CD4-positive, alpha-beta T cell (primary cell): ENCODE measurements around the gene CEACAM16. TPM values are rescaled to one million over a fixed set of nuclear protein-coding genes. Genes with fewer than 3 reads are reported as not detected.

ENCODE experiments used
- ATAC-seq: fragments of 200-7000 bp; cut with Tn5 transposase; one replicate; pipeline ENCODE4 v1.10.0; 2022; ENCODE audit warnings: mild to moderate bottlenecking; ENCODE audit not compliant: poor library complexity
- CTCF ChIA-PET: fragments of 350-600 bp; sonication (Branson Sonifier 250); formaldehyde crosslinking; loops from one replicate; lab custom pipeline; 2021; ENCODE audit warnings: antibody characterized with exemption, inconsistent platforms; lab: Charles Lee
- POLR2A ChIA-PET: fragments of 350-600 bp; sonication (Branson Sonifier 250); formaldehyde crosslinking; loops from one replicate; lab custom pipeline; 2021; ENCODE audit warnings: antibody characterized with exemption, inconsistent platforms; lab: Charles Lee
- DNase-seq, 14 experiments: peaks; one replicate each; pipeline ENCODE4 v3.0.0-alpha.2; 2013 to 2020; ENCODE audit warnings: mixed read lengths in 2 of 14
- H3K27ac ChIP-seq, 2 donors: one replicate each; pipeline versions ENCODE4 v1.5.1 to v1.7.0; 2013; ENCODE audit warnings: low read length in 2 of 2, low read depth in 1 of 2, mild to moderate bottlenecking in 1 of 2
- H3K27me3 ChIP-seq, 2 experiments: 1 replicate in 1 of 2; 2 replicates in 1 of 2; pipeline versions ENCODE4 v1.6.1 to v1.7.0; 2013; ENCODE audit warnings: low read length in 2 of 2, control low read depth in 1 of 2, mild to moderate bottlenecking in 1 of 2, moderate library complexity in 1 of 2; ENCODE audit not compliant: insufficient read depth in 2 of 2, control insufficient read depth in 1 of 2
- H3K36me3 ChIP-seq: one replicate; pipeline ENCODE4 v1.6.1; 2013; ENCODE audit warnings: low read length, control low read depth; ENCODE audit not compliant: insufficient read depth
- H3K4me1 ChIP-seq: one replicate; pipeline ENCODE4 v1.6.1; 2013; ENCODE audit warnings: low read length, control low read depth; ENCODE audit not compliant: insufficient read depth
- H3K4me3 ChIP-seq: one replicate; pipeline ENCODE4 v1.5.1; 2013; ENCODE audit warnings: mild to moderate bottlenecking, low read length, moderate library complexity
- H3K9me3 ChIP-seq, 2 experiments: 1 replicate in 1 of 2; 2 replicates in 1 of 2; pipeline versions ENCODE4 v1.6.1 to v1.7.0; 2013; ENCODE audit warnings: low read length in 2 of 2, mild to moderate bottlenecking in 2 of 2, control low read depth in 1 of 2, moderate library complexity in 1 of 2; ENCODE audit not compliant: control insufficient read depth in 1 of 2, insufficient read depth in 1 of 2
- H3K27ac Mint-ChIP-seq: one replicate; pipeline ENCODE4 v1.8.0; 2020; ENCODE audit warnings: mixed read lengths
- H3K27me3 Mint-ChIP-seq: one replicate; pipeline ENCODE4 v1.8.0; 2021; ENCODE audit warnings: mixed read lengths
- H3K36me3 Mint-ChIP-seq: one replicate; pipeline ENCODE4 v1.8.0; 2021; ENCODE audit warnings: low read depth, mixed read lengths
- H3K4me1 Mint-ChIP-seq: one replicate; pipeline ENCODE4 v1.8.0; 2021; ENCODE audit warnings: low read depth, mixed read lengths
- H3K4me3 Mint-ChIP-seq: one replicate; pipeline ENCODE4 v1.8.0; 2020; ENCODE audit warnings: mild to moderate bottlenecking, mixed read lengths
- H3K9me3 Mint-ChIP-seq: one replicate; pipeline ENCODE4 v1.8.0; 2020; ENCODE audit warnings: mixed read lengths
- intact Hi-C, 2 experiments: fragments of 100-400 bp; cut with DNase I in 1 of 2; cut with micrococcal nuclease in 1 of 2; formaldehyde crosslinking; loops; one replicate each; pipeline versions ENCODE4 v1.15.1 to v1.9.0; 2023 to 2025; cut with DNase I, micrococcal nuclease
- total RNA-seq, 174 experiments: library from RNA in 2 of 174; stranded (reverse) in 2 of 174; gene quantifications; one replicate each; pipeline ENCODE4 v1.2.3 and lab custom pipeline; 2021 to 2026
- TF ChIP-seq, protein P1 (sequence below): fragments of 200-600 bp; IDR thresholded peaks from one replicate; pipeline ENCODE4 v1.8.0; 2022; ENCODE audit warnings: antibody characterized with exemption, mild to moderate bottlenecking

The CEACAM16 gene
- total RNA-seq, 2 experiments from 2014 or later = not detected

DNA sequence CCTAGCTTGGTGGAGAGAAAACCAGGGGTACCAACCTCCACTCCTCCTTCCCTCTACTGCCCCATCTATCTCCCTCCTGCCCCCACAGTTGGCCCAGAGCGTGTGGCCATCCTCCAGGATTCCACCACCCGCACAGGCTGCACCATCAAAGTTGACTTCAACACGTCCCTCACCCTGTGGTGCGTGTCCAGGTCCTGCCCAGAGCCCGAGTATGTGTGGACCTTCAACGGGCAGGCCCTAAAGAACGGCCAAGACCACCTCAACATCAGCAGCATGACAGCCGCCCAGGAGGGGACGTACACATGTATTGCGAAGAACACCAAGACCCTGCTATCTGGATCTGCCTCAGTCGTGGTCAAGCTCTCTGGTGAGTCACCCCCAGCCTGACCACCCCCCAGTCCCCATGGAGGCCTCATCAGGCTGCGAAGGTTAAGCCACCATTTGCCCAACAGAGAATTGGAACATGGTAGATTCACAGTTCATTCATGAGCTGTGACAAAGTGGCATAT, 6.6 kb downstream of the CEACAM16 start:
- no peaks in the 10 kb centered on the region for H3K9me3 ChIP-seq
- H3K27ac ChIP-seq = no peak overlapping the region
- no peaks in the 10 kb centered on the region for H3K36me3 ChIP-seq
- Mint-ChIP-seq H3K27ac (no peak overlapping the region), H3K27me3 (no peaks in the 10 kb centered on the region), H3K36me3 (no peaks in the 10 kb centered on the region), H3K4me3 (no peak overlapping the region), H3K4me1 (no peaks in the 10 kb centered on the region), H3K9me3 (no peaks in the 10 kb centered on the region)
- no peak overlapping the region for H3K4me3 ChIP-seq
- ATAC-seq (no peak), DNase-seq (no peak)
- H3K4me1 ChIP-seq = no peaks in the 10 kb centered on the region
- POLR2A ChIA-PET = no interaction called here
- TF ChIP-seq, protein P1, sequence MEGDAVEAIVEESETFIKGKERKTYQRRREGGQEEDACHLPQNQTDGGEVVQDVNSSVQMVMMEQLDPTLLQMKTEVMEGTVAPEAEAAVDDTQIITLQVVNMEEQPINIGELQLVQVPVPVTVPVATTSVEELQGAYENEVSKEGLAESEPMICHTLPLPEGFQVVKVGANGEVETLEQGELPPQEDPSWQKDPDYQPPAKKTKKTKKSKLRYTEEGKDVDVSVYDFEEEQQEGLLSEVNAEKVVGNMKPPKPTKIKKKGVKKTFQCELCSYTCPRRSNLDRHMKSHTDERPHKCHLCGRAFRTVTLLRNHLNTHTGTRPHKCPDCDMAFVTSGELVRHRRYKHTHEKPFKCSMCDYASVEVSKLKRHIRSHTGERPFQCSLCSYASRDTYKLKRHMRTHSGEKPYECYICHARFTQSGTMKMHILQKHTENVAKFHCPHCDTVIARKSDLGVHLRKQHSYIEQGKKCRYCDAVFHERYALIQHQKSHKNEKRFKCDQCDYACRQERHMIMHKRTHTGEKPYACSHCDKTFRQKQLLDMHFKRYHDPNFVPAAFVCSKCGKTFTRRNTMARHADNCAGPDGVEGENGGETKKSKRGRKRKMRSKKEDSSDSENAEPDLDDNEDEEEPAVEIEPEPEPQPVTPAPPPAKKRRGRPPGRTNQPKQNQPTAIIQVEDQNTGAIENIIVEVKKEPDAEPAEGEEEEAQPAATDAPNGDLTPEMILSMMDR = no peak
- no peaks in the 10 kb centered on the region for H3K27me3 ChIP-seq
- intact Hi-C loops = no loop called here
- CTCF ChIA-PET = interaction anchor here (1.8 kb wide), 1 partner anchor 19 kb away, joined by 5 read pairs; no protein-coding TSS in a partner anchor

DNA sequence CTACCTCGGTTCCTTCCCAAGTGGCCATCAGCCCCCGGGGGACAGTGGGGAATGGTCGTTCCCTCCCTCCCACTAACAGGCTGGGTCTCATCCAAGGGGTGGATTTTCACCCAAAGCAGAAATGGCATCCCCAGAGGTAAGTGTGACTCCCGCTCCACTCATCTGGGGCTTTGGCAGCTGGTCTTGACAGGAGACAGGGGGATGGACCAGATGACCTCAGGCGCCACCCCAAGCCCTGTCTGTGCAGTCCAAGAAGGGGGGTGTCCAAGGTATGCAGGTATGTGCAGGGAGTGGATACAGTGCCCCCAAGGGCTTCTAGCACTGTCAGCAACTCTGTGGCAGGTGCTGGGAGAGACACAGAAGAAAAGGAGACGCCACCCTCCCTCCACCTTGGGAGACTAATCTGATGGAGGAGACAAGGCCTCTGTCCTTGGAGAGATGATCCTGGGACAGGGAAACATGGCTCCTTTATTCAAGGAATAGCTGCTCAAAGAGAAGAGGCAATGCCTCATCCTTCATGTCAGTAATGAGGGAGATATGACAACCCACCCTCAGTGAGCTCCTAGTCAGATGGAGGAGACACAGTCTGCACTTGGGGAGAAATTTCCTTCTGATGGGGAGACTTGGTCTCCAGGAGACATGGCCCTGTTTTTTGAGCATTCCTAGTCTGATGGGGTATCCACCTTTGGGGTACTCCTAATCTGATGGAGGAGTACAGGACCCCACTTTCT, 7.7 kb downstream of the CEACAM16 start:
- ChIA-PET POLR2A (no interaction called here), CTCF (interaction anchor here (1.8 kb wide), 1 partner anchor 17 kb away, joined by 5 read pairs; no protein-coding TSS in a partner anchor)
- Mint-ChIP-seq H3K27me3 (no peaks in the 10 kb centered on the region), H3K36me3 (no peaks in the 10 kb centered on the region), H3K4me3 (no peak overlapping the region), H3K27ac (no peak overlapping the region), H3K9me3 (no peaks in the 10 kb centered on the region), H3K4me1 (no peaks in the 10 kb centered on the region)
- Histone ChIP-seq H3K27me3 (no peaks in the 10 kb centered on the region), H3K36me3 (no peaks in the 10 kb centered on the region), H3K9me3 (no peaks in the 10 kb centered on the region), H3K4me1 (no peaks in the 10 kb centered on the region), H3K27ac (no peak overlapping the region), H3K4me3 (no peak overlapping the region)
- ATAC-seq = no peak
- intact Hi-C loops = no loop called here
- no peak for DNase-seq
- TF ChIP-seq, protein P1 = no peak

DNA sequence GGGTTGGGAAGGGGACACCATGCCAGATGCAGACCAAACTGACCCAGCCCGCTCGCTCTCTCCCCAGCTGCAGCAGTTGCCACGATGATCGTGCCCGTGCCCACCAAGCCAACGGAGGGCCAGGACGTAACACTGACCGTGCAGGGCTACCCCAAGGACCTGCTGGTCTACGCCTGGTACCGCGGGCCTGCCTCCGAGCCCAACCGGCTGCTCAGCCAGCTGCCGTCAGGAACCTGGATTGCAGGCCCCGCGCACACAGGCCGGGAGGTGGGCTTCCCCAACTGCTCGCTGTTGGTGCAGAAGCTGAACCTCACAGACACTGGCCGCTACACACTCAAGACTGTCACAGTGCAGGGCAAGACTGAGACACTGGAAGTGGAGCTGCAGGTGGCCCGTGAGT, 8.8 kb downstream of the CEACAM16 start:
- intact Hi-C loops = no loop called here
- DNase-seq = no peak
- no peaks in the 10 kb centered on the region for H3K4me1 ChIP-seq
- TF ChIP-seq, protein P1 = no peak
- H3K27ac ChIP-seq = no peak overlapping the region
- no peaks in the 10 kb centered on the region for H3K27me3 ChIP-seq
- Mint-ChIP-seq H3K9me3 (no peaks in the 10 kb centered on the region), H3K27me3 (no peaks in the 10 kb centered on the region), H3K36me3 (no peaks in the 10 kb centered on the region), H3K27ac (no peak overlapping the region), H3K4me1 (no peaks in the 10 kb centered on the region), H3K4me3 (no peak overlapping the region)
- POLR2A ChIA-PET = no interaction called here
- H3K9me3 ChIP-seq = no peaks in the 10 kb centered on the region
- no peak for ATAC-seq
- no peaks in the 10 kb centered on the region for H3K36me3 ChIP-seq
- H3K4me3 ChIP-seq = no peak overlapping the region
- CTCF ChIA-PET = no interaction called here
